Head of caudate nucleus (tissue), 42 donors: Measurements from ENCODE around the gene SH3TC1.

Source experiments
- DNase-seq, 42 donors: peaks; one replicate each; pipeline versions ENCODE4 v3.0.0 to v3.0.0-alpha.2; 2020 to 2021; ENCODE audit warnings: mixed read lengths in 7 of 42
- intact Hi-C: fragments of 100-400 bp; cut with DNase I; formaldehyde crosslinking; loops from one replicate; pipeline ENCODE4 v1.15.0; 2022

The SH3TC1 gene

DNA sequence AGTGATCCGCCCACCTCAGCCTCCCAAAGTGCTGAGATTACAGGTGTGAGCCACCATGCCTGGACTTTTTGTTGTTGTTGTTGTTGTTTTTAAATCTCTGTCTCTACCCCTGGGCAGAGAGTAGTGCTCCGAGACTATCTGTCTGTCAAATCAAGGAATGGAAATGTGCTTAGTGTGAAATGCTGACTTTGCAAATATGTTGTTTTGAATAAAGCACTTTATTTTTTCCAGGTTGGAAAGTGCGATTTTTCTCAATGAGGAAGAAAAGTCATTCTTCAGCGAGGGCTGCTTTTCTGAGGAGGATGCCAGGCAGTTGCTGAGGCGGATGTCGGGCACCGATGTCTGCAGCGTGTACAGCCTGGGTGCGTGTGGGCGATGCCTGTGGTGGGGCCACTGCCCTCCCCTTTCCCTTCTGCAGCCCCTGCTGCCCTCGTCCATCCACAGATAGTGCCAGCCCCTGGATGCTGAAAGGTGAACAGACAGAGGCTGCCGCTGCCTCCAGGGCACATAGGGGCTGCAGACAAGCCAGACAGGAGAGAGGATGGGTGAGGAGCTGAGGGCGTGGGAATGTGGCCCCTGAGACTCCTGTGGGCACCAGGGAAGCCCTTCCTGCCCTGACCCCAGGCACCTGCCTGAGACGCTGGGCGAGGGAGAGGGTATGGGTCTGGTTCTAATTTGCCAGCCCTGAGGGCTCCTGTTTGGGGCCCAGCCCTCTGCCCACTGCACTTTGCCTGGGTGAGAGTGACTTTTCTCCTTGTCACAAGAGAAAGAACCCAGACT, 23.7 kb downstream of the SH3TC1 start:
- peak in 1 of 42 donors; percentile 33 for DNase-seq
- intact Hi-C loops, result no loop called here

GRCh38 chr4:8224267-8224974, 25.3 kb downstream of the SH3TC1 start:
- no peak for DNase-seq
- intact Hi-C loops, result no loop called here

DNA sequence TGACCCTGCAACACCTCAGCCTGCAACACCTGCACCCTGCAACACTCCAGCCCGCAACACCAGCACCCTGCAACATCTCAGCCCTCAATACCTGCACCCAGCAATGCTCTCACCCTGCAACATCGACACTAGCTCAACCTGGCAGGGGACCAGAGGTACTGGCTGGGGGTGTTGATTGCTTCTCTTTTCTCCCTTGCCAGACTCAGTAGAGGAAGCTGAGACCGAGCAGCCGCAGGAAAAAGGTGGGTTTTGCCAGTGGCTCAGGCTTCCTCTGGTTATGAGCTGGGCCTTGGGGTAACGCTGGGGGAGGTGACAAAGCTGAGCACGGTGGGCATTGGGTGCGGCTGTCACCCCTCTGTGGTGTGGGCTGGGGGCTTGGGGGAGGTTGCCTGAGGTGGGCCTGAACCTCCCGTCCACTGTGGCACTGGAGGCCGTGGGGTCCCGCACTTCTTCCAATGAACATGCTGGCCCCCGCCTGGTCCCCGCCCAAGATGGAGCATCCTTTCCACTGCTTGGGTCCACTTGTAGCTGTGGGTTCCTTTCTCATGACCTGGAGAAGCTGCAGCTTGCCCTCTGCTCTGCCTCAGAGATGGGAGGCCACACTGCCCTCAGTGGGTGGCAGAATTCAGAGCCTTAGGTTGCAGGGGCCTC, 26.0 kb downstream of the SH3TC1 start:
- intact Hi-C loops, result no loop called here
- peak in 1 of 42 donors; percentile 21 for DNase-seq

GRCh38 chr4:8225706-8226443, 26.8 kb downstream of the SH3TC1 start:
- DNase-seq, result no peak
- intact Hi-C loops, result no loop called here

DNA sequence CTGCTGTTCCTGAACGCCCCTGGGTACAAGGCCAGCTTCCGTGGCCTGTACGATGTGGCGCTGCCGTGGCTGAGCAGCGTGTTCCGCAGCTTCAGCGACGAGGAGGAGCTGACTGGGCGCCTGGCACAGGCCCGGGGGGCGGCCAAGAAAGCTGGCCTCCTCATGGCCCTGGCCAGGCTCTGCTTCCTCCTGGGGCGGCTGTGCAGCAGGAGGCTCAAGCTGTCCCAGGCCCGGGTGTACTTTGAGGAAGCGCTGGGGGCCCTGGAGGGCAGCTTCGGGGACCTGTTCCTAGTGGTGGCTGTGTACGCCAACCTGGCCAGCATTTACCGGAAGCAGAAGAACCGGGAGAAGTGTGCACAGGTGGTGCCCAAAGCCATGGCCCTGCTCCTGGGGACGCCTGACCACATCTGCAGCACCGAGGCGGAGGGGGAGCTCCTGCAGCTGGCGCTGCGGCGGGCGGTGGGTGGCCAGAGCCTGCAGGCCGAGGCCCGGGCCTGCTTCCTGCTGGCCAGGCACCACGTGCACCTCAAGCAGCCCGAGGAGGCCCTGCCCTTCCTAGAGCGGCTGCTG, 28.2 kb downstream of the SH3TC1 start:
- intact Hi-C loops, result no loop called here
- peak in 13 of 42 donors; percentile 15 to 60 (median 36) for DNase-seq

DNA sequence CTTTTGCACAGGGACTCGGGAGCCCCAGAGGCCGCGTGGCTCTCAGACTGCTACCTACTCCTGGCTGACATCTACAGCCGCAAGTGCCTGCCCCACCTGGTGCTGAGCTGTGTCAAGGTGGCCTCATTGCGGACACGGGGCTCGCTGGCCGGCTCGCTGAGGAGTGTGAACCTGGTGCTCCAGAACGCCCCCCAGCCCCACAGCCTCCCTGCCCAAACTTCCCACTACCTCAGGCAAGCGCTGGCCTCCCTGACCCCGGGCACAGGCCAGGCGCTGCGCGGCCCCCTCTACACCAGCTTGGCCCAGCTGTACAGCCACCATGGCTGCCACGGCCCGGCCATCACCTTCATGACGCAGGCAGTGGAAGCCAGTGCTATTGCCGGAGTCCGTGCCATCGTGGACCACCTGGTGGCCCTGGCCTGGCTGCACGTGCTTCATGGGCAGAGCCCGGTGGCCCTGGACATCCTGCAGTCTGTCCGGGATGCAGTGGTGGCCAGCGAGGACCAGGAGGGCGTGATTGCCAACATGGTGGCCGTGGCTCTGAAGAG, 28.8 kb downstream of the SH3TC1 start:
- no peak for DNase-seq
- intact Hi-C loops, result no loop called here

- peak; percentile 43 to 89 (median 66) for DNase-seq
- intact Hi-C loops, result no loop called here
These were observed 29.5 kb downstream of the SH3TC1 start for GRCh38 chr4:8228319-8229250.

DNA sequence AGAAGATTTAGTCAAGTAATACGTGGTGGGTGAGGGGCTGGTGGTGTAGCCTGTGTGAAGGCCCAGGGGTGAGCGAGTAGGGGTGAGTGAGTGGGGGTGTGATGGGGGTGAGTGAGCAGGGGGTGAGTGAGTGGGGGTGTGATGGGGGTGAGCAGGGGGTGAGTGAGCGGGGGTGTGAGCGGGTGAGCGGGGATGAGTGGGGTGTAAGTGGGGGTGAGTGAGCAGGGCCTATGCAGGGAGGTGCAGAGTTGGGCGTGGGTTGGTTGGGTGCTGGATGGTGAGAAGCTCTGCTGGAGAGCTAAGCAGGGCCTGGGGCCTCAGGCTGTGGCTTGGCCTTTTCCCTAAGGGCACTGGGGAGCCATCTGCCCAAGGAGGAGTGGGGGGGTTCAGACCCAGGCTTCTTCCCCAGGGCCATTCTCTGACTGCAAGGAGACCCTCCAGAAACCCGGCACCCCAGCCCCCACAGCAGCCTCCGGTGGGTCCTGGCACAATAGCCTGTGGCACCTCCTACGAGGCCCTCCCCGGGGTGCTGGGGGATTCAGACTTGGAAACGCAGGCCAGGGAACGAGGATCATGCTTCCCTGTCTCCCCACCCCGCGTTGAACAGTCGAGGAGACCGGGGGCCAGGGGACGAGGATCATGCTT, 30.4 kb downstream of the SH3TC1 start:
- intact Hi-C loops, result no loop called here
- no peak for DNase-seq

- DNase-seq, result no peak
- intact Hi-C loops, result no loop called here
These were observed 30.9 kb downstream of the SH3TC1 start for GRCh38 chr4:8230033-8230432.

- no peak for DNase-seq
- intact Hi-C loops, result no loop called here
These were observed 31.8 kb downstream of the SH3TC1 start for GRCh38 chr4:8230891-8231290.

DNA sequence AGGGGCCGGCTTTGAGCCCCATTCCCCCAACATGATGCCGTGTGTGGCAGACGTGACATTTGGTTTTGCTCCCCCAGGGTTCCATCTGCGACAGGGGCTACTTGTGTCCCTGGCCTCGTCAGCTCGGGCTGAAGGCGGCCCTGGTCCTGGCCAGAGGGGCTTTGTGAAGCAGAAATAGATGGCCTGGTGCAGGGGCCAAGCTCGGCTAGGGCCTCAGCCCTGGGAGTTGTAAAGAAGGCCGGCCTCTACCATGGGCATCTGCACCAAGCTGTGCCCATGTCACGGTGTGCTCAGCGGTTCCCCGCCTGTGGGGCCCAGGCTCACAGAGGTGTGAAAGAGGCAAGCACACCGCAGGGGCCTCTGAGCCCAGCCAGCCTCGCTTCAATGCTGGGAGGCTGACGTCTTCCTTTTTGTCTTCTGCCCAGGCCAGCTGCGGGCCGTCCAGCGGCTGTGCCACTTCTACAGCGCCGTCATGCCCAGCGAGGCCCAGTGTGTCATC, 32.5 kb downstream of the SH3TC1 start:
- intact Hi-C loops, result no loop called here
- DNase-seq, result no peak

- intact Hi-C loops, result no loop called here
- DNase-seq, result no peak
These were observed 33.7 kb downstream of the SH3TC1 start for GRCh38 chr4:8232748-8233147.

DNA sequence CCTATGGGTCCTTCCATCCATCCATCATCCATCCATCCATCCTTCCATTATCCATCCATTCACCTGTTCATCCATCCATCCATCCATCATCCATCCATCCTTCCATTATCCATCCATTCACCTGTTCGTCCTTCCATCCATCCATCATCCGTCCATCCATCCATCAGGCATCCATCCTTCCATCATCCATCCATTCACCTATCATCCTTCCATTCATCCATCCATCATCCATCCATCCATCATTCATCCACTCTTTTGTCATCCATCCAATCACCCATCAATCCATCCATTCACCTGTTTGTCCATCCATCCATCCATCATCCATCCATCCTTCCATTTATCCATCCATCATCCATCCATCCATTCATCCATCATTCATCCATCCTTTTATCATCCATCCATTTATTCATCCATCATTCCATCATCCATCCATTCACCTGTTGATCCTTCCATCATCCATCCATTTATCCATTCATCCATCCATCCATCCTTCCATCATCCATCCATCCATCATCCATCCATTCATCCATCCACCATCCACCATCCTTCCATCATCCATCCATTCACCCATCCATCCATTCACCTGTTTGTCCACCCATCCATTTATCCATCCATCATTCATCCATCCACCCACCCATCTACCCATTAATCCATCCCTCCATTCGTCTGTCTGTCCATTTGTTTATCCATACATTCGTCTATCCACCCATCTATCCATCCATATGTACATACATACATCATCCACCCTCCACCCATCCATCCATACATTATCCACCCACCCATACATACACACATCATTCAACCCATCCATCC, 34.8 kb downstream of the SH3TC1 start:
- intact Hi-C loops, result no loop called here
- no peak for DNase-seq

- DNase-seq, result no peak
- intact Hi-C loops, result no loop called here
These were observed 35.6 kb downstream of the SH3TC1 start for GRCh38 chr4:8234715-8235114.

GRCh38 chr4:8235224-8235623, 36.1 kb downstream of the SH3TC1 start:
- no peak for DNase-seq
- intact Hi-C loops, result no loop called here

GRCh38 chr4:8235686-8236085, 36.6 kb downstream of the SH3TC1 start:
- intact Hi-C loops, result no loop called here
- no peak for DNase-seq
